GM21423 (cell line): Measurements from ENCODE around the gene SLC12A8.

ENCODE experiments used
- ATAC-seq: cut with Tn5 transposase; IDR thresholded peaks from one replicate; pipeline ENCODE4 v1.9.1; 2021; ENCODE audit warnings: mild to moderate bottlenecking, moderate library complexity; ENCODE audit not compliant: unreplicated experiment

Gene SLC12A8

GRCh38 chr3:125033616-125034015, 178.9 kb downstream of the SLC12A8 start:
- ATAC-seq, result no peak

DNA sequence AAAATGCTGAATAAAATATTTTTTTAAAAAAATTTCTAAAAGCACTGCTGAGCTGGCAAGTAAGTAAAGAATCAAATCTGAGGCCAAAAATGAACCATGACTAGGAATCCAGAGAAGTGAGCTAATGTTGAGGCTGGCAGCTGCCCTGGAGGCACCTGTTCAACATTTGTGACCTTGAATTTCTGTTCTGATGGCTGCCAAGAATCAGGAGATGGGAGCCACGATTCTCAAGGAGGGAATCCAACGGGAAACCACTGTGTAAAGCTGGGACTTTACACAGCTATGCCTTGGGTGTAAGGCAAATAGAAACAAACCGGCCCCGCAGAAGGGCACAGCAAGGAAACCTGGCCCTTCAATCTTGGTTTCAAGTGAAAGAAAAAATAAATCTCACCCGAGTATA, 179.4 kb downstream of the SLC12A8 start:
- ATAC-seq, result no peak

DNA sequence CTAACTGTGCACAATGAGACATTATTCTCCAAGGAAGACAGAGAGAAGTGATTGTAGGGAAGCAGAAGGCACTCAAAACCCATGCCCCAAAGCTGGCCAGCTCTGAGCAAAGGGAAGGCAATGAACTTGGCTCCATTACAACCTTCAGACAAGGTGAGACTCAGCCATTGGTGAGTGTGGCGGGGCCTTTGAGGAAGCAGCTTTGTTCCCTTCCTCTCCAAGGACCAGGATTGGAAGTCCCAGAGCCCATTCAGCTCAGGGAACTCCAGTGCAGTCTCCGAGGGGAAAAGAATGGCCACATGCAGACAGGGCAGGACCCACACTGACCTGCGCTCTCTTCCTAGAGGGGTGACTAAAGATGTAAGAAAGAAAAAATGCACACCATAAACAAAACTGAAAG, 179.9 kb downstream of the SLC12A8 start:
- ATAC-seq, result no peak
